Measurements from ENCODE around the gene MRPL12. TPM values are rescaled to one million over a fixed set of nuclear protein-coding genes. Genes with fewer than 3 reads are reported as not detected.

Gene MRPL12
- total and polyA plus RNA-seq, 2 of the 13 experiments (the other 11 are each of a cell fraction or from before 2014, with no cell fraction given) = 39.1 to 94.1 TPM

GRCh38 chr17:81665205-81666091 is 37.7 kb upstream of the MRPL12 start (continued):
- TF ChIP-seq JARID2 (CRISPR knock-in tag; IDR thresholded peaks at IDR 0.05; ENCODE audit: insufficient replicate concordance) (no peak), TARDBP (CRISPR knock-in tag; IDR thresholded peaks at IDR 0.05) (no peak; the same call in 1 of the 2 replicates), ZNF83 (CRISPR knock-in tag; IDR thresholded peaks at IDR 0.05; ENCODE audit: borderline replicate concordance) (no peak; the same call in 1 of the 2 replicates), ZBTB21 (CRISPR knock-in tag; IDR thresholded peaks at IDR 0.05) (no peak), GZF1 (CRISPR knock-in tag; IDR thresholded peaks at IDR 0.05) (no peak), ZNF816 (CRISPR knock-in tag; IDR thresholded peaks at IDR 0.05; ENCODE audit: borderline replicate concordance) (0 out of 2 replicates have a peak, but pooled peaks have one; percentile 24), ZNF207 (IDR thresholded peaks at IDR 0.05; ENCODE audit: borderline replicate concordance) (no peak), PAX8 (CRISPR knock-in tag; IDR thresholded peaks at IDR 0.05; ENCODE audit: borderline replicate concordance) (0 out of 2 replicates have a peak, but pooled peaks have one; percentile 74), CENPT (CRISPR knock-in tag; IDR thresholded peaks at IDR 0.05; ENCODE audit: low read depth) (no peak), CAMTA2 (CRISPR knock-in tag; IDR thresholded peaks at IDR 0.05; ENCODE audit: borderline replicate concordance) (no peak), ZNF619 (CRISPR knock-in tag; IDR thresholded peaks at IDR 0.05) (no peak), GATAD2A (CRISPR knock-in tag; IDR thresholded peaks at IDR 0.05) (peak; percentile 4; the same call in 1 of the 2 replicates), ZBTB8A (CRISPR knock-in tag; IDR thresholded peaks at IDR 0.05; ENCODE audit: borderline replicate concordance, low read depth) (no peak), ZNF597 (CRISPR knock-in tag; IDR thresholded peaks at IDR 0.05) (no peak), ATM (IDR thresholded peaks at IDR 0.05; ENCODE audit: borderline replicate concordance) (no peak), GABPB1 (CRISPR knock-in tag; IDR thresholded peaks at IDR 0.05) (peak; percentile 41; the same call in 1 of the 2 replicates), ZNF441 (CRISPR knock-in tag; IDR thresholded peaks at IDR 0.05; ENCODE audit: borderline replicate concordance) (0 out of 2 replicates have a peak, but pooled peaks have one; percentile 11), SALL1 (CRISPR knock-in tag; IDR thresholded peaks at IDR 0.05) (peak; percentile 67), BCL6 (CRISPR knock-in tag; IDR thresholded peaks at IDR 0.05) (no peak), ISX (CRISPR knock-in tag; conservative IDR thresholded peaks at IDR 0.05) (no peak), DPF2 (CRISPR knock-in tag; IDR thresholded peaks at IDR 0.05; ENCODE audit: borderline replicate concordance, low read depth) (no peak), ZNF20 (CRISPR knock-in tag; IDR thresholded peaks at IDR 0.05) (no peak), ZNF615 (CRISPR knock-in tag; IDR thresholded peaks at IDR 0.05; ENCODE audit: borderline replicate concordance) (no peak; the same call in 1 of the 2 replicates), FOXA3 (CRISPR knock-in tag; IDR thresholded peaks at IDR 0.05) (no peak), HHEX (CRISPR knock-in tag; IDR thresholded peaks at IDR 0.05) (no peak), MATR3 (CRISPR knock-in tag; IDR thresholded peaks at IDR 0.05) (no peak)
- TF ChIP-seq, protein P1, sequence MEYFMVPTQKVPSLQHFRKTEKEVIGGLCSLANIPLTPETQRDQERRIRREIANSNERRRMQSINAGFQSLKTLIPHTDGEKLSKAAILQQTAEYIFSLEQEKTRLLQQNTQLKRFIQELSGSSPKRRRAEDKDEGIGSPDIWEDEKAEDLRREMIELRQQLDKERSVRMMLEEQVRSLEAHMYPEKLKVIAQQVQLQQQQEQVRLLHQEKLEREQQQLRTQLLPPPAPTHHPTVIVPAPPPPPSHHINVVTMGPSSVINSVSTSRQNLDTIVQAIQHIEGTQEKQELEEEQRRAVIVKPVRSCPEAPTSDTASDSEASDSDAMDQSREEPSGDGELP (IDR thresholded peaks at IDR 0.05; ENCODE audit: borderline replicate concordance, low read depth) = no peak
- TF ChIP-seq, protein P2, sequence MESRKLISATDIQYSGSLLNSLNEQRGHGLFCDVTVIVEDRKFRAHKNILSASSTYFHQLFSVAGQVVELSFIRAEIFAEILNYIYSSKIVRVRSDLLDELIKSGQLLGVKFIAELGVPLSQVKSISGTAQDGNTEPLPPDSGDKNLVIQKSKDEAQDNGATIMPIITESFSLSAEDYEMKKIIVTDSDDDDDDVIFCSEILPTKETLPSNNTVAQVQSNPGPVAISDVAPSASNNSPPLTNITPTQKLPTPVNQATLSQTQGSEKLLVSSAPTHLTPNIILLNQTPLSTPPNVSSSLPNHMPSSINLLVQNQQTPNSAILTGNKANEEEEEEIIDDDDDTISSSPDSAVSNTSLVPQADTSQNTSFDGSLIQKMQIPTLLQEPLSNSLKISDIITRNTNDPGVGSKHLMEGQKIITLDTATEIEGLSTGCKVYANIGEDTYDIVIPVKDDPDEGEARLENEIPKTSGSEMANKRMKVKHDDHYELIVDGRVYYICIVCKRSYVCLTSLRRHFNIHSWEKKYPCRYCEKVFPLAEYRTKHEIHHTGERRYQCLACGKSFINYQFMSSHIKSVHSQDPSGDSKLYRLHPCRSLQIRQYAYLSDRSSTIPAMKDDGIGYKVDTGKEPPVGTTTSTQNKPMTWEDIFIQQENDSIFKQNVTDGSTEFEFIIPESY (CRISPR knock-in tag; IDR thresholded peaks at IDR 0.05) = no peak; the same call in 1 of the 2 replicates

Data from HepG2 (cell line).